AML-193 (cell line): ENCODE data around the gene ZBTB16.

Experiments
- DNase-seq, 2 experiments: peaks; one replicate each; lab custom pipeline; 2025; lab: John Stamatoyannopoulos, UW

ZBTB16 gene, protein sequence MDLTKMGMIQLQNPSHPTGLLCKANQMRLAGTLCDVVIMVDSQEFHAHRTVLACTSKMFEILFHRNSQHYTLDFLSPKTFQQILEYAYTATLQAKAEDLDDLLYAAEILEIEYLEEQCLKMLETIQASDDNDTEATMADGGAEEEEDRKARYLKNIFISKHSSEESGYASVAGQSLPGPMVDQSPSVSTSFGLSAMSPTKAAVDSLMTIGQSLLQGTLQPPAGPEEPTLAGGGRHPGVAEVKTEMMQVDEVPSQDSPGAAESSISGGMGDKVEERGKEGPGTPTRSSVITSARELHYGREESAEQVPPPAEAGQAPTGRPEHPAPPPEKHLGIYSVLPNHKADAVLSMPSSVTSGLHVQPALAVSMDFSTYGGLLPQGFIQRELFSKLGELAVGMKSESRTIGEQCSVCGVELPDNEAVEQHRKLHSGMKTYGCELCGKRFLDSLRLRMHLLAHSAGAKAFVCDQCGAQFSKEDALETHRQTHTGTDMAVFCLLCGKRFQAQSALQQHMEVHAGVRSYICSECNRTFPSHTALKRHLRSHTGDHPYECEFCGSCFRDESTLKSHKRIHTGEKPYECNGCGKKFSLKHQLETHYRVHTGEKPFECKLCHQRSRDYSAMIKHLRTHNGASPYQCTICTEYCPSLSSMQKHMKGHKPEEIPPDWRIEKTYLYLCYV

DNA sequence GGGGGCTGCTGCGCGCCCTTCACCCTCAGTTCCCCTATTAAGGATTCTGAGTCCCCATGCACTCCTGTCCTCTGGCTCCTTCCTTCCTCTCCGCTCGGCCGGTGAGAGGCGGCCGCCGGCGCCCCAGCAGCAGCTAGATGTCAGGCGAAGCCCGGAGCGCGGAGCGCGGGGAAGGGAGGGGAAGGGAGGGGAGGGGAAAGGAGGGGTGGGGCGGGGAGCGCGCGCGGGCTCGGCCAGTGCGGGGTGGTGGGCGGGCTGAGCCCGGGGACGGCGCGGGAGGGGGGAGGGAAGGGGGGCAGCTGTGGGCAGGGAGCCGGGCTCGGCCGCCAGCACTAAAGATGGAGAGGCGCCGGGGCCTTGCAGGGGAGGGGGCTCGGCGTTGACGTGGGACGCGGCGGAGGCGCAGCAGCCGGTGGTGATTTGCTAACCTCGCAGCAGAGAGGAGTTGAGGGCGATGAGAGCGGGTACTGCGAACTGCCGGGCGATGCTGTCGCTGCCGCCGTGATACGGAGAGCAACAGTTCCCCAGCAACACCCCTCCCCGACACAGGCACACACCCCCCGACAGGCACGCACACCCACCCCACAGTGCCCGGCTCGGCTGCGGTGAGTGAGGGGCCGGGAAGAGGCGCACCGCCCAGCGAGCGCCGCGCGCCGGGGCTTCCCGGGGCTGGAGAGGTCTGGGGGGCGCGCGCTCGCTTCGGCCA, at the start of gene ZBTB16:
TSS of gene ZBTB16 (plus strand) at position 434 of the 706 bp plus-strand sequence. CDS start 3,590 bp downstream, outside the sequence.
- DNase-seq, result peak; percentile 51 to 54

DNA sequence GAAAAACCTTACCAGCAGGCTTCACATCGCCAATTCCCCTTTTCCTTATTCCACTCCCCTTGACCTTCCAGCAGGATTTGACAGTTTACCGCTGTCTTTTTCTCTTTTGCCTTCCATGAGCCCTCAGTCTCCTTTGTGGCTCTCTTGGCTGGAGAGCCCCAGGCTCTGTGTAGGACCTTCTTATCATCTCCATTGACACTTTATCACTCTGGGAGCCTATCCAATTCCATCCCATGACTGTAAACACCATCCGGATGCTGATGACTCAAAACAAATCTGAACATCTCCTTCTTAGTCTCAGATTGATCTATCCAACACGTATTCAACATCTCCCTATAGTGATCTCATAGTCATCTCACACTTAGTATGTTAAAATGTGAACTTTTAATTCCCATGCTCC, 48.6 kb upstream of the ZBTB16 start:
- no peak for DNase-seq

DNA sequence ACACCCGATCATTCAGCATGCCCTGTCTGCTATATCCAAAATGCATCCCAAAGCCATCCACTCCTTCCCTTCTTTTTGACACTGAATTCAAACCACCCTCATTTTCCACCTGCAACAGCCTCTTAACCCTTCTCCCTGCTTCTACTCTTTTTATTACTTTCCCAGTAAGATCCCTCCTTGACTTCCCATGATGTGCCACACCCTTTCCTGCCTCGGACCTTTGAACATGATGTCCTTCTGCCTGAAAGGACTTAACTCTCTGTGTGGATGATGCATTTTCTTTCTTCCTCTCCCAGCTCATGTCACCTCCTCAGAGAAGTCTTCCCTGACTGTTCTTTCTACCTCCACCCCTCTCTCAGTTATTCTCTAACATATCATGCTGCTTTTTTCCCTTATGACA, 48.1 kb upstream of the ZBTB16 start:
- DNase-seq, result no peak

DNA sequence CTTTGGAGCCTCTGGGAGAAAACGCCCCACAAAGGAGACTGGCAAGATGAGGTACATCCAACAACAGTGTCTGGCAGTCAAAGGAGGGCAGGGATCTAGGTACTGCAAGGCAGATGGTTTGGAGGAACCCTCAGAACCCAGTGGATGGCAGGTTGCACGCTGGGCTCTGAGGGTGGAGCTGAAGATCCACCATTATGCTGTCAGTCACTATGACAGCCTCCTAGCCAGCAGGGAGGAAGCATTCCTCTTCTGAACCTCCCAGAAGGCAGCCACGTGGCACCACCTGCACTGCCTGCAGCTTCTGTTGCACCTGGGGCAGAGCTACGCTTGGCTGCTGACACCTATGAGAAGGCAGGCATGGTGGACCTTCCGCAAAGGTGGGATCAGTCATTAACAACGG, 44.4 kb upstream of the ZBTB16 start:
- DNase-seq, result no peak

DNA sequence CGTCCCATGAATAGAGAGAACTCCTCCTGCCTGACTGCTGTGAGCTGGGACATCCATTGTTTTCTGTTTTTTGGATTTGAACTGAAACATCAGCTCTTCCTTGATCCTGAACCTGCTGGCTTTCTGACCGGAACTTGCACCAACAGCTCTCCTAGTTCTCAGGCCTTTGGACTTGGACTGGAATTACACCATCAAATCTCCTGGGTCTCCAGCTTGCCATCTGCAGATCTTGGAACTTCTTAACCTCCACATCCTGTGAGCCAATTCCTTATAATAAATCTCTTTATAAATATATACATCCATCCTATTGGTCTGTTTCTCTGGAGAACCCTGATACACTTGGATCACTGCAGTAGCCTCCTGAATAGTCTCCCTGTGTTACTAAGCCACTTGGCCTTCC, 42.5 kb upstream of the ZBTB16 start:
- DNase-seq, result no peak

DNA sequence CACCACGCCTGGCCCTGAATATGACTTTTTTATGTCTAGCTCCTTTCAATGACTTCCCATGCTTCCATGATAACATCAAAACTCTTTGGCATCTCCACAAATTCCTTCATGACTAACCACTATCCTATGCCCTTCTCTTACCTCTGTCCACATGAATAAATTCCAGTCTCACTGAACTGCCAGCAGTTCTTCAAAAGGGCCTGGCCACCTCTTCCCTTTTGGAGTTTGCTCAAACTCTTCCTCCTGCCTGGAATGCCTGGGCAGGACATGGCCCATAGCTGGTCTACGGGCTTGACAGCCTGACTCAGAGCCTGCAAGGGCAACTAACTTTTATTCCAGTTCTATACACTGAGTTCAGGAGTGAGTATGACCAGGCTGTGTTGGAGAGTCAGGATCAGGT, 41.8 kb upstream of the ZBTB16 start:
- DNase-seq, result no peak

DNA sequence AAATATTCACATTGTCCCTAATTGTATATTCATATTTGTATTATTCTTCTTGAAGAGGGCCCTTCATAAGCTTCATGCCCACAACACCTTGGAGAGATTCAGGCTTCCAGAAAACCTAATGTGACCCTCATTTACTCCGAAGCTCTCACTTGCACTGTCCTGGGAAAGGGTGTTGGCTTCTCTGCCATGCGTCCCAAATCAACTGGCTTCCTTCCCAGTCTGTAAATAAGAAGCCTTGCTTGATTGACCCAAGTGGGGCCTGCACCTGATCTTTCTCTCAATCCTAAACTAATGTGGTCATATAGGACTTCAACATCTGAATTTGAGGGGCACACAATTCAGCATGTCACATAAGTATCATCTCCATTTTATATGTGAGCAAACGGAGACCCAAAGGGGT, 40.5 kb upstream of the ZBTB16 start:
- DNase-seq, result no peak

DNA sequence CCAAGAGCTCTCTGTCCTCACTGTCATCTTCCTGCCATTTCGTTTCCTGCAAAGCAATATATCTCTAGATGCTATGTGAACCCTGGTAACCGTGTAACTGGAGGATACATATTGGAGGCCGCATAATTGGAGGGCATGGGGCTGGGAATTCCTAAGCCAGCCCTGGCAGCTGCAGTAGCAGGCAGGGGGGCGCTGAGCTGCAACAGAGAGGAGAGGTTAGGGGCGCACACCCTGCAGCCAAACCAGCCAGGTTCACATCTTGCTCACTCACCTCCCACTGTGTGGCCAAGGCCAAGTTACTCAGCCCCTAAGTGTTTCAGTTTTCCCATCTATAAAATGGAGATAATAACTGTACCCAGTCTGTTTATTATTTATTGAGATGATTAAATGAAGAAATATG, 39.9 kb upstream of the ZBTB16 start:
- no peak for DNase-seq

DNA sequence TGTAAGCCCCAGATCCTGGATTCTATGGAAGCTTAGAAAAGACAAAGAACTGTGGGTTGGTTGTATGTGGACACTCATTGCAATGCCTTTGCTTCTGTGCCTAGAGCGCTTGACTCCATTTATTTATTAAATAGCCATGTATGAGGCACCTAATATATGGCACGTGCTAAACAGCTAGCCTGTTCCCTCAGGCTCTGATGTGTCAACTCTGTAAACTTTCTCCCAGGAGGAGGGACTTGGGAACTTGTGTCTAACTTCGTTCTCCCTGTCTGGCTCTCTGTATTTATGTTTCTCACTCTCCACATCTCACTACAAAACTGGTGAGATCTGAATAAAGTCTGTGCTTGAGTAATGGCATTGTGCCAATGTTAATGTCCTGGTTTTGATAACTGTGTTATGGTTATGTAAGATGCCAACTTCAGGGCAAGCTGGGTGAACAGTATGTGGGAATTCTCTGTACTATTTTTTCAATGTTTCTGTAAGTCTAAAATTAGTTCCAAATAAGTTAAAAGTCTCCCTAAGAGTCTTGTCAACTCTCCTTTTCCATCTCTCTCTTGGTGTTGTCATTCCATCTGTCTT, 34.1 kb upstream of the ZBTB16 start:
- no peak for DNase-seq

DNA sequence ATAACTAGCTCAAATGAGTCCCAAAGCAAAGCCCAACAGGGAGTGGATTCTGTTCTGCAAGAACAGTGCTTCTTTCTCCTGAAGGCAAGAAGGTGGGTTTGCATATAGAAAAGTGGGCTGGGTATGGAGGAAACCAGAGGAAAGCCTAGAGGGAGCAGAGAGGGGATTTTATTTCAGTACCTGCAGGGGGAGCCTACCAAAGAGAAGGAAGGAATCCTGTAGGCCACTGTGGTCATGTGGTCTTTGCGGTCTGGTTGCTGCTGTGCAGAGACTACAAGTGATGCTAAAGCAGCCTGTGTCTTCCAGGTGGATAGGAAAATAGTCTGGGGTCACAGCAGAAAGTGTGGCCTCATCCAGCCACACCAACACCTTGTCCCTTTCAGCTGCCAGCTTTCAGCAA, 33.2 kb upstream of the ZBTB16 start:
- peak; percentile 31 to 57 for DNase-seq

DNA sequence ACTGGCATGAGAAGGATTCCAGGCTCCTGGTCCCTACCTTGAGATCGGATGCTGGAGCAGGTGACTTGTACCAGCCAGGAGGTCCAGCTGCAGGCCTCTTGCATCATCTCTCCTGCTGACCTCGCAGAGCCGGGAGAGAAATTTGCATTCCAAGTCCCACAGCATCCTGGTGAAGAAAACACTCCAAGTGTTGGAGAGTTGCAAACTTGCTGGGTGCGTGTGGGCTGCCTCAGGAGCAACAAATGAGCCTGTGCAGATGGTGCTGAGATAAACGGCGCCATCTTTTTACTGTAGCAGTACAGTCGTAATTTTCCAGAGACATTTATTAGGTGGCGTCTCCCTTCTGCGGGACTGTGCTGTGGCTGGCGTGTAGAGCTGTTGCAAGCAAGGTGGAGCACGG, 32.1 kb upstream of the ZBTB16 start:
- no peak for DNase-seq

DNA sequence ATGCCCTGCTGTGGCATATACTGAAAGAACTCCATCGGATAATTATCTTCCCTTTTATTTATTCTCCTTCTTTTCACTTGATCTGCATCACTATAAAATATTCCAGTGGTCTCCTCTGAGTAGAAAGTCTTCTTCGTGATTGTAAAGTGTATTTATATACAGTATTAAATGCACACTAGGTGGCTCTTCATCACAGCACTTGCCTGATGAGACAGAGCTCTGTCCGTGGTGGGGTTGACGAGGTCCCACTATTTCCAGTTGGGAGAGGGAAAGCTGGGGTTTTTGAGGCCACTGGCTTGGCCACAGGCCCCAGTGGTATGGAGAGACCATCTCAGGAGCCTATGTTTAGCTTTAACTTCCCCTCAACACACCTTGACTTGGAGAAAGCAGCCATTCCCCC, 31.6 kb upstream of the ZBTB16 start:
- no peak for DNase-seq

DNA sequence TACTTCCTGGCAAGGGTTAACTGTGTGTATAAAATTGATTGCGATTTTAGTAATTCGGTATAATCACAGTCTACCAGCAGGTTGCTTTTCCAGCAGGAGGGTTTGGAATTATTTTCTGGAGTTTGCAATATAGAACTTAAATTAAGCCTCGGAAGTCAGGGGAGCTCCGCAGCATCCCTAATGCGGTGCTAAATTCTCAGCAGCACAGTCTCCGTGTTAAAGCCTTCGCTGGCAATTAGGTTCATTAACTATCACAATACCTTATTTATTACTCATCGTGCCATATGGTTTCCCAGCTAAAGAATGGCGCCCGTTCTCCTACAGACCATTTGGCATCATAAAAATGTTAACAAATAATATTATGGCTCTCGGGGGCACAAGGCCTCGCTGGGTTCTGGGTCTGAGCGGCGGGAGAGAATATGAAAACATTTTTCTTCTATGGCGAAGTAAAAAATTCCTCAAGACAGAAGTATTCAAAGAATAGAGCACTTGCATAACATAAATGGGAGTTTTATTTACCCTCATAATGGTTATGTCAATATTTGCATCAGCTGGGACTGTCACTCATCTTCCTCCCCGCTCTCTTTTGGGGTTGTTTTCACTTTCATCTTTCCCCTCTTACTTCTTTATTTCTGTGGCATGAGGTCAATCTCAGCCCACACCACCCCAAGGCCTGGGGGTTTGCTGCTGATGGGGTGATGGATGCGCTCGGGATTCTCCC, 28.1 kb upstream of the ZBTB16 start:
- no peak for DNase-seq

DNA sequence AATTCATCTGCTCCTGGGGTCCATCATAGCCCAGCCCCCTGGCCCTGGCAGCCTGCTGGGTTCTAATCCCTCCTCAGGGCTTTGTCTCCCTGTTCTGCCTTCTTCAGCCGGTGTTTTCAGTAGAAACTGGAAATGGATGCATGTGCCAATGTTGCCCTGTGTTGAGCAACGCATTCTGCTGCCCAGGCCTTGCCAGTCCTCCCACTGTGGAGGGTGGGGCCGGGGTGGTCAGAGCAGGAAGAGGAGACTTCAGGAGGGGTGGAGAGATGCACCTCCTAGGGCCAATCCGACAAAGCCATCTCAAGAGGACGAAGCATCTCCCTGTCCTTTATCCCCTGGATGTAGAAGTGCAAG, 27.6 kb upstream of the ZBTB16 start:
- DNase-seq, result no peak

DNA sequence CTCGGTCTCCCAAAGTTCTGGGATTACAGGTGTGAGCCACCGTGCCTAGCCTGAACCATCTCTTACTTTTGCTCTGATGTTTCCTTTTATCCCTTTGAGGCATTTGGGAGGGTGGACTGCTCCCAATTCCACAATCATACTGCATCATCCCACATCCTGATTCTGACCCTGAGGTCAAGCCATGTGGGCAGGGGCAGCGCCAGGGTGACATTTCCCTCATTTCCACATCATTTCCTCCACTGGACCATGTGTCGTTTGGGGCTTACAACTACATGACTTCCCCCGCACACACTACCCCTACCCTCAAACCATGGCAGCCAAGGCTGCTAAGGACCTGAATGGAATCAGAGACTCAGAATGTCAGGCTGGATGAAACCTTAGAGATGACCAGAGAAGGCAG, 26.4 kb upstream of the ZBTB16 start:
- DNase-seq, result no peak

DNA sequence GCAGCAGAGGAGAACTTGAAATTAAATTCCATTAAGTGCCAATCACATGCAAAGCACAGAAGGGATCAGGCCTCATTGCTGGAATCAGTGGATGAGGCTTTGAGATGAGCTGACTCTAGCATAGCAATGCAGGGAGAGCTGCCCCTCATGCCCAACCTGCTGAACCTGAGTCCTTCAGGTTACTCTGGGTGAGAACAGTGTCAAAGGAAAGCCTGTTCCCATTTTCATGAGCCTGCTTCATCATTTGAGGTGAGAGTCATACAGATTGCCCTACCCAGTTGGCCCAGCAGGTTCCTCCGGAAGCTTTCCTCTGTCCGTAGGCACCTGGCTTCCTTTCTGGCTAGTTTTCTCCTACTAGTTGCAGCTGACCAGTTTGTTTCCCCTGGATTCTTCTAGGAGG, 25.9 kb upstream of the ZBTB16 start:
- no peak for DNase-seq

DNA sequence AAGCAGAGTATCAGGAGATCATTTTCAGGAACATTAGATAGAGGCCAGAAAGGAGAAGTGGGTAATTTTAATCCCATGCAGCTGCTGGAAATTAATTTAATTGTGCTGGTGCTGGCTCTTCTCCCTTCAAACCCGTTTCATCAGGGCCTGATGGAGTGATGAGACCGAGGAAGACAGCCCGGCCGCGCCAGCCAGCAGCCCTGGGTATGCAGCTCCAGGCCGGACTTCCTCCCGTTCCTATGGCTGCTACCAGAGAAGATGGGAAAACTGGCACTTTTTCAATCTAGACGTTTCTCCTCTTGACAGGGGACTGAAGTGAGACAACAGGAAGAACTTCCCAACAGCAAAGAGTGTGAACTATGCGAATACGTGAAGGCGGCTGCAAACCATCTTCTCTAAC, 24.6 kb upstream of the ZBTB16 start:
- no peak for DNase-seq

DNA sequence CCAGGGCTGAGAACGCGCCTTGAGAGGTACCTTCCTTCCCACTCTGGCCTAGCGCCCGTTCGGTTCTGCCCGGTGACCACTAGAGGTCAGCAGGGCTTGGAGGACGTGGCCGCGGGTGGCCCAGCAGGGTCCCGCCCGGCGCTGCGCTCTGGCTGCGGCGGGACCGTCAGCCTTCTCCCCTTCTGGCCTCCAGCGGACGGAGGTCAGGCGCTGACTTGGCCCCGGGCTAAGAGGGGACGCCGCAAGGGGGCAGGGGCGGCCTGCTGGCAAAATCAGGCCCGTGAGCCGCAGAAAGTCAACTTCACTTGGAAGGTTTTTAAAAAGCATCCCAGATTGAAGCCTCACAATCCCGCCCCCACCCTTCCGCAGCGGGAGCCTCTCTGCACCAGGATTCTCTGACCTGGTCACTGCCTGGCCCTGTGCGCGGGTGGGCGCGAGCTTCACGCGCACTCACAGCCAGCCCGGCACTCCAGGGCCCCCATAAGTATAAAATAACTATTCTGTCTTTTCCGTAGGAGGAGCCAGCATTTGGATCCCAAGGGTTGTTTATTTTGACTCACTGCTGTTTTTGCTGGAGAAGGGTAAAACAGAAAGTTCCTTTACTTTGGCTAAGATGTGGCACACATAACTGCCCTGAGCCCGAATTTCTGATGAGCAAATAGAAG, 23.2 kb upstream of the ZBTB16 start:
- peak; percentile 8 to 17 for DNase-seq

DNA sequence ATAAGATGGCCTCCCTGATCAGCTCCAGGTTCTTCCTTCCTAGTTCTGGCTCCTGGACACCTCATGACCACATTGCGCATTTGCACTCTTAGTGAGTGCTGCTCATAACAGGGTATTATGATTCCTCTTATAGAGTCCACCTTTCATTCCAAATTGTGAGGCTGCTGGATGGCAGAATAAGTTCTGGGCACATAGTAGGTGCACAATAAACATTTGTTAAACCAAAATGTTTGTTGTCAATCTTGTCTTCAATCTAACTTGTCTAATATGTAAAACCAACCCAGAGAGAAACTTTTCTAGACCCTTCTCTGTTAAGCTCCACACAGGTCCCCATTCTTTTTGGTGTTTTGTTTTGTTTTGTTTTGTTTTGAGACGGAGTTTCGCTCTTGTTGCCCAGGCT, 22.6 kb upstream of the ZBTB16 start:
- DNase-seq, result no peak

DNA sequence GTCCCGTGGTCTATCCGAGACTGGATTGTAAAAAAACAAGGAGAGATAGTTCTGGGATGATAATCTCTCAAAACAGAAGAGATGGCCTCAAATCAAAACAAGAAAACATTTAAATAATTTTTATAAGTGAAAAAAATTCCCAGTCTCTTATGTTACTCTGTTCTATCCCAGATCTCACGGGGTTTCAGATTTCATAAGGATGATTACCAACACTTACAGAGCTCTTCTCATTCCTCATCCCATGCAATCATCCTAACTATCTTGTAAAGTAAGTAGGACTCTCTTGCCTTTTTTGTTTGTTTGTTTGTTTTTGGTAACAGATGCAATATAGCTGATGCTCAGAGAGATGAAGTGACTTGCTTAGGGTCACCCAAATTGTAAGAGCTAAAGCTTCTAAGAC, 20.0 kb upstream of the ZBTB16 start:
- DNase-seq, result no peak

DNA sequence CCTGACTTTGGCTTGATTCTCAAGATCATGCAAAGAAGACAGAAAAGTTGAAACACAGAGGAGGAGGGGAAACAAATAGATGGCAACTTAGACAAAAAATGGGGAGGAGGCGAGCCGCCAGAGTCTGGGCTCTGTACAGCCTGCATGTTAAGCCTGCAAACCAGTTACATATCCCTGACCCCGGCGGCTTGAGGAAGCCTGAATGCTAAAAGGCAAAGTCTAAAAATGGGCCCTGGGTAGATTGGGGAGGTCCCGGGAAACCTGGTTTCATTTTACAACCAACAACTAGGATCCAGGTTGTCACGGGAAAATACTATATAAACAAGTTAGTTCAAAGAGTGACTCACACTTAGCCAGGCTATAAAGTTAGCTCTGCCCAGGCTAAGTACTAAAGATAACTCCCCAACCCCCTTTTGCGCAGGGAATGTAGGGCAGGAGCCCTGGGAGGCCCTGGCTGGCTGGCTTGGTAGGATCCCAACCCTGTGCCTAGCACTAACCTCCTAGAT, 18.8 kb upstream of the ZBTB16 start:
- no peak for DNase-seq
